ENCODE data around the gene C12orf43. TPM values are rescaled to one million over a fixed set of nuclear protein-coding genes. Genes with fewer than 3 reads are reported as not detected.
A peak's percentile ranks its signal among the peaks of the same experiment; 100 is the strongest.

C12orf43 gene
- total RNA-seq, 6 experiments from 2014 or later = 6.7 to 12.2 (median 8.8) TPM

DNA sequence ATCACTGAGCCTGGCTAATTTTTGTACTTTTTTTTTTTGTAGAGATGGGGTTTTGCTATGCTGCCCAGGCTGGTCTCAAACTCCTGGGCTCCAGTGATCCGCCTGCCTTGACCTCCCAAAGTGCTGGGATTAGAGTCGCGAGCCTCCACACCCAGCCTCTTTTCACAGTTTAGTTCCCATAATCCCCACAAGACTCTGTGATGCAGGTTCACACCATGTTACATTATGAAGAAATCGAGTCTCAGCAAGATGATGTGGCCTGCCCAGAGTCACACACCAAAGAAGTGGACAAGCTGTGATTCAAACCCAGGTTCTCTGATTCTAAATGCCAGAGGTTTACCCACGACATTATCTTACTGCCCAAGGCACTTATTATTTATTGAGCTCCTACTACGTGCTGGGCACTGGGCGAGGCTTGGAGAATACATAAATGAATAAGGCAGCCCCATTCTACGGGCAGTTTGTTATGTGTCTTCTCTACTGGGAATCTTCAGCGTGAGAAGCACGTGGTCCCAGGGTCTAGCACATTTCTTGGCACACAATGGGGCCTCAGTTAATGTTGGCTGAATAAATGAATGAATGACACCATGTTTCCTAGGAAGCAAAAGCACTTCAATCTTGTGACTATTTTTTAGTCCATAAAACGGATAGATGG lies 46.2 kb upstream of the C12orf43 start:
- no peak overlapping the region for H3K4me3 ChIP-seq
- DNase-seq (peak in 1 of 3 donors; percentile 15), ATAC-seq (no peak)
- no peak overlapping the region for H3K27ac ChIP-seq
- TF ChIP-seq POLR2A (IDR thresholded peaks at IDR 0.05) = no peak
- TF ChIP-seq, protein P1, sequence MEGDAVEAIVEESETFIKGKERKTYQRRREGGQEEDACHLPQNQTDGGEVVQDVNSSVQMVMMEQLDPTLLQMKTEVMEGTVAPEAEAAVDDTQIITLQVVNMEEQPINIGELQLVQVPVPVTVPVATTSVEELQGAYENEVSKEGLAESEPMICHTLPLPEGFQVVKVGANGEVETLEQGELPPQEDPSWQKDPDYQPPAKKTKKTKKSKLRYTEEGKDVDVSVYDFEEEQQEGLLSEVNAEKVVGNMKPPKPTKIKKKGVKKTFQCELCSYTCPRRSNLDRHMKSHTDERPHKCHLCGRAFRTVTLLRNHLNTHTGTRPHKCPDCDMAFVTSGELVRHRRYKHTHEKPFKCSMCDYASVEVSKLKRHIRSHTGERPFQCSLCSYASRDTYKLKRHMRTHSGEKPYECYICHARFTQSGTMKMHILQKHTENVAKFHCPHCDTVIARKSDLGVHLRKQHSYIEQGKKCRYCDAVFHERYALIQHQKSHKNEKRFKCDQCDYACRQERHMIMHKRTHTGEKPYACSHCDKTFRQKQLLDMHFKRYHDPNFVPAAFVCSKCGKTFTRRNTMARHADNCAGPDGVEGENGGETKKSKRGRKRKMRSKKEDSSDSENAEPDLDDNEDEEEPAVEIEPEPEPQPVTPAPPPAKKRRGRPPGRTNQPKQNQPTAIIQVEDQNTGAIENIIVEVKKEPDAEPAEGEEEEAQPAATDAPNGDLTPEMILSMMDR (IDR thresholded peaks at IDR 0.05) = no peak
- intact Hi-C loops (cut with DNase I) = loop anchor here in 1 of 2 donors (5.0 kb wide), 1 partner anchor 45 kb away; no protein-coding TSS in a partner anchor
- WGBS (ENCODE audit: insufficient coverage, low coverage, low lambda C conversion rate, missing lambda C conversion rate) = 74% methylated on average over 11 of the region's 11 CpGs
- H3K27me3 ChIP-seq = no peaks in the 10 kb centered on the region
- H3K36me3 ChIP-seq = no peaks in the 10 kb centered on the region
- H3K9me3 ChIP-seq = no peaks in the 10 kb centered on the region
- peaks cover 0 to 7% (median 2%) of the 10 kb centered on the region in 4 donors for H3K4me1 ChIP-seq

DNA sequence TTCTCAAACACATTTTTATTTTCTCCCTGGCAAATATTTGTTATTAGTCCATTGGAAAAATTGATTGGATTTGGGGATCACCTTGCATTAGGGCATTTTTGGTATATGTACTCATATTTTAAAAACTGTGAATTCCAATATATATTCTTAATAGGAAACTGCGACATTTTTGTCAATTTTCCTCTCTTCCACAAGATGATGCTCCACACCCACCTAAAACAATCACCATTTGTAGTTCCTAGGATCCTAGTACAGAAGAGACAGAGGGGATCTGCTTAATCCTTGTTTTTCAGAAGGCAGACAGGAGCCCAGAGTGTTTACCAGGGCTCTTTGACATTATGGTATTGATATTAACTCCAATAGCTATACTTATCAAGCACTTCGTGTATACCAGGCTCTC lies 45.5 kb upstream of the C12orf43 start:
- Histone ChIP-seq H3K4me1 (peaks cover 0 to 7% (median 2%) of the 10 kb centered on the region in 4 donors), H3K27me3 (no peaks in the 10 kb centered on the region), H3K36me3 (no peaks in the 10 kb centered on the region), H3K9me3 (no peaks in the 10 kb centered on the region), H3K27ac (no peak overlapping the region), H3K4me3 (no peak overlapping the region)
- ATAC-seq (peak in 3 of 4 donors; percentile 41 to 54 (median 44)), DNase-seq (no peak)
- intact Hi-C loops (cut with DNase I) = loop anchor here in 1 of 2 donors (5.0 kb wide), 1 partner anchor 45 kb away; no protein-coding TSS in a partner anchor
- TF ChIP-seq POLR2A (IDR thresholded peaks at IDR 0.05) = no peak
- TF ChIP-seq, protein P1 (IDR thresholded peaks at IDR 0.05) = peak; percentile 41 to 48 (median 46)
- 23% methylated on average over 2 of the region's 2 CpGs for WGBS (ENCODE audit: insufficient coverage, low coverage, low lambda C conversion rate, missing lambda C conversion rate)

- Histone ChIP-seq H3K27ac (peak overlapping the region; percentile 73 to 97 (median 77)), H3K4me3 (peak overlapping the region; percentile 15 to 50 (median 49)), H3K9me3 (no peaks in the 10 kb centered on the region), H3K4me1 (peaks cover 0 to 7% (median 2%) of the 10 kb centered on the region in 4 donors), H3K27me3 (no peaks in the 10 kb centered on the region), H3K36me3 (no peaks in the 10 kb centered on the region)
- intact Hi-C loops (cut with DNase I) = loop anchor here in 1 of 2 donors (5.0 kb wide), 1 partner anchor 47 kb away; no protein-coding TSS in a partner anchor
- DNase-seq (peak; percentile 51 to 60 (median 53)), ATAC-seq (peak; percentile 90)
- 27% methylated on average over 9 of the region's 16 CpGs for WGBS (ENCODE audit: insufficient coverage, low coverage, low lambda C conversion rate, missing lambda C conversion rate)
- no peak for TF ChIP-seq POLR2A (IDR thresholded peaks at IDR 0.05)
- TF ChIP-seq, protein P1 (IDR thresholded peaks at IDR 0.05) = peak; percentile 46 to 59 (median 52)
Measured at GRCh38 chr12:121060149-121061001, 44.1 kb upstream of the C12orf43 start.

DNA sequence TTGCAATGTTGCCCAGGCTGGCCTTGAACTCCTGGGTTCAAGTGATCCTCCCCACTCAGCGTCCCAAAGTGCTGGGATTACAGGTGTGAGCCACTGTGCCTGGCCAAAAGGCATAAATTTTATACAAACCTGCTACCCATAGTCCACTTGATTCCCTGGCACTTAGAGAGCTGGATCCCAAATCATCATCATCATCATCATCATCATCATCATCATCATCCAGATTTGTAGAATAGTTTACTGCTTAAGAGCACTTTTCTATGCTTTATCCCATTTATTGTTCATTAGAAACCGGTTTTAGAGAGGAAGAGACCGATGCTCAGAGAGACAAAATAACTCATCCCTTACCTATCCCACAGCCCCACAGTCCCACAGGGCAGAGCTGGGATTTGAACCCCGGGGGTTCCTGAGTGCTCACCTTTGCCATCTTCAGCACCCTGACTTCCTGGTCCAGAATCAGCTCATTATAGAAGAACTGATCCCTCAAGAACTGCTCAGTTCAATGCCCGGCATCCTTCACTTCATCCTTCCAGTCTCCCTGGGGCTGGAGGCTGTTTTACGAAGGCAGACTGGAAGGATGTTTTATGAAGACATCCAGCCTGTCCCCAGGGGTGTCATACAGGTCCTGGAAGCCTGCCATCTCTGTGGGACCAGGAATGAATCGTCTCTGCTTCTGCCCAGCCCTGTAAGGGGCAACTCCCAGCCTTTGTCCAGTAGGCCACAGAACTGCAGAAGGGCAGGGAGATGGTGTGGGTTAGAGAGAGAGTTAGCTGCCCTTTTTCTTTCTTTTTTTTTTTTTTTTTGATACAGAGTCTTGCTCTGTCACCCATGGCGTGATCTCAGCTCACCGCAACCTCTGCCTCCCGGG lies 43.0 kb upstream of the C12orf43 start:
- Histone ChIP-seq H3K4me3 (no peak overlapping the region), H3K27ac (peak overlapping the region; percentile 73 to 97 (median 77)), H3K27me3 (no peaks in the 10 kb centered on the region), H3K36me3 (no peaks in the 10 kb centered on the region), H3K4me1 (peaks cover 0 to 7% (median 2%) of the 10 kb centered on the region in 4 donors), H3K9me3 (no peaks in the 10 kb centered on the region)
- no peak for TF ChIP-seq POLR2A (IDR thresholded peaks at IDR 0.05)
- intact Hi-C loops (cut with DNase I) = no loop called here
- whole genome bisulfite sequencing (ENCODE audit: insufficient coverage, low coverage, low lambda C conversion rate, missing lambda C conversion rate) = 90% methylated on average over 10 of the region's 10 CpGs
- ATAC-seq (no peak), DNase-seq (peak in 1 of 3 donors; percentile 34)

Data from right lobe of liver (tissue), 6 donors.